Tibial nerve (tissue), 4 donors: ENCODE measurements around the gene HTR7. TPM values are rescaled to one million over a fixed set of nuclear protein-coding genes. Genes with fewer than 3 reads are reported as not detected.

Experiments
- DNase-seq, 2 donors: peaks; one replicate each; pipeline ENCODE4 v3.0.0-alpha.2; 2019; ENCODE audit warnings: low spot score in 2 of 2
- H3K27ac ChIP-seq, 4 donors: fragments of 200-600 bp; sonication (generic) in 3 of 4; one replicate each; pipeline ENCODE4 v1.5.1; 2017 to 2019; ENCODE audit warnings: mild to moderate bottlenecking in 1 of 4
- H3K27me3 ChIP-seq, 2 donors: fragments of 200-600 bp; sonication (generic) in 1 of 2; one replicate each; pipeline versions ENCODE4 v1.5.1 to v1.6.0; 2017 to 2019
- H3K36me3 ChIP-seq, 3 donors: fragments of 200-600 bp; sonication (generic); one replicate each; pipeline ENCODE4 v1.5.1; 2018 to 2019
- H3K4me1 ChIP-seq, 4 donors: fragments of 200-600 bp; sonication (generic) in 3 of 4; one replicate each; pipeline ENCODE4 v1.5.1; 2017 to 2019
- H3K4me3 ChIP-seq, 4 donors: fragments of 200-600 bp; sonication (generic) in 3 of 4; one replicate each; pipeline ENCODE4 v1.5.1; 2017 to 2019; ENCODE audit warnings: mild to moderate bottlenecking in 1 of 4, moderate library complexity in 1 of 4
- H3K9me3 ChIP-seq, 4 donors: fragments of 200-600 bp; sonication (generic) in 3 of 4; one replicate each; pipeline ENCODE4 v1.5.1; 2017 to 2019
- CTCF ChIP-seq, 5 experiments: fragments of 200-600 bp in 3 of 5; fragments of 450-650 bp in 2 of 5; sonication (generic) in 3 of 5; IDR thresholded peaks; one replicate each; pipeline ENCODE4 v1.5.1; 2016 to 2019; ENCODE audit warnings: antibody characterized with exemption in 5 of 5, mild to moderate bottlenecking in 3 of 5, moderate library complexity in 2 of 5
- EP300 ChIP-seq, 2 donors: sonication (generic); formaldehyde crosslinking; IDR thresholded peaks; one replicate each; pipeline ENCODE4 v1.6.1; 2017; ENCODE audit warnings: antibody characterized with exemption in 2 of 2, mild to moderate bottlenecking in 1 of 2
- POLR2A ChIP-seq, 2 donors: fragments of 450-650 bp; IDR thresholded peaks; one replicate each; pipeline ENCODE4 v1.6.1; 2017; ENCODE audit warnings: antibody characterized with exemption in 2 of 2, mild to moderate bottlenecking in 2 of 2, moderate library complexity in 2 of 2
- WGBS, 2 donors: methylation state at CpG; one replicate each; pipeline ENCODE4 v1.1.5; 2018; 5-methylcytosine and 5-hydroxymethylcytosine counted together
- small RNA-seq: library from RNA; depleted of rRNA; stranded (forward); fragments of <200 nt; gene quantifications from one replicate; pipeline ENCODE3, GENCODE V24; 2016
- total RNA-seq, 4 donors: library from RNA; depleted of rRNA; stranded (reverse); fragments of >200 nt; gene quantifications; one replicate each; pipeline ENCODE4 v1.1.0, GENCODE V29; 2016

HTR7 gene
- total RNA-seq, 4 donors from 2014 or later: 0.20 to 1.2 (median 0.43) TPM

DNA sequence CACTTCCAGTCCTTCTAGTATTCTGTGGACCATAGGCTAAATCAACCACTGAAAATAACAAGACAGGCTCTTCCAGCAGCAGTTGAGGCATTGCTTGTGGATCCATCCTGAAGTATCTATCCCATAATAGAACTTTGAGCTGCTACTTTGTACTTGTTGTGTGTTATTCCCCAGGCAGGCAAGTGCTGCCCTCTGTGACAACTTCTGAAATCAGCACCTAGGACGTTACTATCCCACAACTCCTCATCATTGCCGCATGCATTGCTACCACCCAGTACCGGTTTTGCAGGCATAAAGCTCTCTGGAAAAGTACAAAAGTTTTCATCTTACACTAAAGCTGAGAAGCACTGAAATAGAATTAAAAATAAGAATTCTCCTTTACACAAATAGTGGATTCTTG is 145.3 kb downstream of the HTR7 start:
- Histone ChIP-seq H3K4me3 (no peak overlapping the region), H3K4me1 (no peaks in the 10 kb centered on the region), H3K36me3 (no peaks in the 10 kb centered on the region), H3K27me3 (no peaks in the 10 kb centered on the region), H3K9me3 (no peaks in the 10 kb centered on the region), H3K27ac (no peak overlapping the region)
- 64% methylated on average over 3 of the region's 3 CpGs for WGBS, 2 donors
- DNase-seq: no peak
- TF ChIP-seq EP300 (IDR thresholded peaks at IDR 0.05) (no peak), POLR2A (IDR thresholded peaks at IDR 0.05) (no peak), CTCF (IDR thresholded peaks at IDR 0.05) (no peak)

DNA sequence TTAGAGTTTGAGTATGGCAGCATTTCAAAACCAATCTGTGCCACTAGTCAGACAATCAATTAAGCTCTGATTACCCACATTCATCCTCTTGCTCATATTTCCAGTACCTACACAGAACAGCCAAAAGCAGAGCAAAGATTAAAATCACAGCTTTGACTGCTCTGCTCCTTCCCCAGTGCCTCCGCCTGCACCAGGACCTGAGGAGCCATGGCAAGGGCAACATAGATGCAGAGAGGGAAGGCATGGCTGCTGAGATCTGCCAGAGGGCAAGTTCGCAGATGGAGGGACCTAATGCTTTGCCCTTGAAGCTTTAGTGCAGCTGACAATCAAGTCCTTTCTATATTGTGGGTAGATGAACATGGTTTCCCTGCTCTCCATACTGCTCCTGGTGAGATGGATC is 148.1 kb downstream of the HTR7 start:
- no peaks in the 10 kb centered on the region for H3K36me3 ChIP-seq
- TF ChIP-seq EP300 (IDR thresholded peaks at IDR 0.05): no peak
- TF ChIP-seq POLR2A (IDR thresholded peaks at IDR 0.05): no peak
- no peak for TF ChIP-seq CTCF (IDR thresholded peaks at IDR 0.05)
- H3K4me3 ChIP-seq: no peak overlapping the region
- WGBS, 2 donors: 96 to 97% methylated on average over 2 of the region's 2 CpGs
- H3K4me1 ChIP-seq: no peaks in the 10 kb centered on the region
- H3K27me3 ChIP-seq: no peaks in the 10 kb centered on the region
- DNase-seq: no peak
- no peaks in the 10 kb centered on the region for H3K9me3 ChIP-seq
- H3K27ac ChIP-seq: no peak overlapping the region

GRCh38 chr10:90707657-90708056 is 150.2 kb downstream of the HTR7 start:
- 90 to 100% methylated on average over 2 of the region's 2 CpGs for WGBS, 2 donors
- no peak overlapping the region for H3K27ac ChIP-seq
- TF ChIP-seq EP300 (IDR thresholded peaks at IDR 0.05) (no peak), CTCF (IDR thresholded peaks at IDR 0.05) (no peak), POLR2A (IDR thresholded peaks at IDR 0.05) (no peak)

GRCh38 chr10:90701428-90701827 is 156.4 kb downstream of the HTR7 start:
- no peaks in the 10 kb centered on the region for H3K9me3 ChIP-seq
- no peaks in the 10 kb centered on the region for H3K4me1 ChIP-seq
- H3K36me3 ChIP-seq: no peaks in the 10 kb centered on the region
- no peak overlapping the region for H3K27ac ChIP-seq
- no peaks in the 10 kb centered on the region for H3K27me3 ChIP-seq
- no peak for DNase-seq
- no peak for TF ChIP-seq CTCF (IDR thresholded peaks at IDR 0.05)
- H3K4me3 ChIP-seq: no peak overlapping the region

More at GRCh38 chr10:90707657-90708056, 150.2 kb downstream of the HTR7 start:
- H3K36me3 ChIP-seq: no peaks in the 10 kb centered on the region
- H3K27me3 ChIP-seq: no peaks in the 10 kb centered on the region
- H3K4me1 ChIP-seq: no peaks in the 10 kb centered on the region
- DNase-seq: no peak
- no peak overlapping the region for H3K4me3 ChIP-seq
- H3K9me3 ChIP-seq: no peaks in the 10 kb centered on the region

DNA sequence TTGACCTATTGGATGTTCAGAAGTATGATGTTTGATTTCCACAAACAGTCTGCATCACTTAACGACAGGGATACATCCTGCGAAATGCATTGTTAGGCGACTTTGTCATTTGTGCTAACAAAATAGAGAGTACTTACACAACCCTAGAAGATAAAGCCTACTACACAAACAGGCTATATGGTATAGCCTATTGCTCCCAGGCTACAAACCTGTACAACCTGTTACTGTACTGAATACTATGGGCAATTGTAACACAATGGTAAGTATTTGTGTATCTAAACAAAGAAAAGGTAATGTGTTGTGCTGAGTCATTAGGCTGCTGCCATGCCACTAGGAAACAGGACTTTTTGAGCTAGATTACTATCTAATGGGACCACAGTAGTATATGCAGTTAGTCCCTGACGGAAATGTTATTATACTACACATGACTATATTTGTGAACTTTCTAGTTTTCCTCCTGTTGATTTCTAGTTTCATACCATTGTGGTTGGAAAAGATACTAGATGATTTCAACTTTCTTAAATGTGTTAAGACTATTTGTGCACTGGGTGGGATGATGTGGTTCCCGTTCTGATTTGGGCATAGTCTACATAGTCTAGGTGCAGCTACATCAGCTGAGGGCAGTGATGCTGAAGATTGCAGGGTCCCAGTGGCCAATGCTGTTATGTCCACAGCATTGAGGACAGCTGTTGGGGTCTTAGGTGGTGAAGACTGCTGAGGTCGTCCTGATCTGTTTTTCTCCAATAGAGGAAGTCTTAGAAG is 161.7 kb downstream of the HTR7 start:
- 54 to 76% methylated on average over 6 of the region's 6 CpGs for WGBS, 2 donors
- Histone ChIP-seq H3K36me3 (no peaks in the 10 kb centered on the region), H3K27me3 (no peaks in the 10 kb centered on the region), H3K27ac (no peak overlapping the region), H3K9me3 (no peaks in the 10 kb centered on the region), H3K4me3 (no peak overlapping the region), H3K4me1 (no peaks in the 10 kb centered on the region)
- DNase-seq: no peak
- TF ChIP-seq CTCF (IDR thresholded peaks at IDR 0.05) (no peak), EP300 (IDR thresholded peaks at IDR 0.05) (no peak), POLR2A (IDR thresholded peaks at IDR 0.05) (no peak)

Small RNAs within 50 kb of the gene (small RNA-seq; reads per million reads assigned to genes)
- not detected for gene RF00019

Other genes starting within 250 kb of the HTR7 start
- 10 to 100 TPM; 19.4 to 46.5 (median 35.2) TPM for gene RPP30, start 13.9 kb upstream of the HTR7 start, total RNA-seq
- gene ANKRD1, start 63.0 kb upstream of the HTR7 start, total RNA-seq: not detected